HG02588 (cell line): ENCODE data around the gene RASGRP1.
A peak's percentile ranks its signal among the peaks of the same experiment; 100 is the strongest.

Source experiments
- ATAC-seq: cut with Tn5 transposase; IDR thresholded peaks from one replicate; pipeline ENCODE4 v1.9.1; 2021; ENCODE audit warnings: mild to moderate bottlenecking, moderate library complexity; ENCODE audit not compliant: unreplicated experiment

RASGRP1 gene

GRCh38 chr15:38463893-38464292, 100.7 kb downstream of the RASGRP1 start:
- no peak for ATAC-seq

GRCh38 chr15:38461066-38461833, 103.4 kb downstream of the RASGRP1 start:
- ATAC-seq = no peak

- no peak for ATAC-seq
Measured at GRCh38 chr15:38460543-38460942, 104.1 kb downstream of the RASGRP1 start.

- ATAC-seq = no peak
Measured at GRCh38 chr15:38459480-38459879, 105.1 kb downstream of the RASGRP1 start.

- ATAC-seq = no peak
Measured at GRCh38 chr15:38458646-38459045, 106.0 kb downstream of the RASGRP1 start.

GRCh38 chr15:38455092-38455491, 109.5 kb downstream of the RASGRP1 start:
- ATAC-seq = no peak

GRCh38 chr15:38454696-38455090, 109.9 kb downstream of the RASGRP1 start:
- no peak for ATAC-seq

- ATAC-seq = peak; percentile 92
Measured at GRCh38 chr15:38453971-38454695, 110.5 kb downstream of the RASGRP1 start, which contains the start of gene FAM98B. Gene FAM98B (plus strand): TSS chr15:38454127. CDS start chr15:38454162, 35 bp downstream.

GRCh38 chr15:38441130-38441519, 123.5 kb downstream of the RASGRP1 start:
- ATAC-seq = no peak

GRCh38 chr15:38440353-38441129, 124.1 kb downstream of the RASGRP1 start:
- peak; percentile 80 for ATAC-seq
